GM15510 (cell line): Measurements from ENCODE around the gene HHIPL1.

Experiments
- POLR2A ChIP-seq: IDR thresholded peaks from 3 replicates; pipeline ENCODE4 v1.6.1; 2011; ENCODE audit warnings: borderline replicate concordance; ENCODE audit not compliant: insufficient read length; ENCODE audit errors: extremely low read depth

HHIPL1 gene

DNA sequence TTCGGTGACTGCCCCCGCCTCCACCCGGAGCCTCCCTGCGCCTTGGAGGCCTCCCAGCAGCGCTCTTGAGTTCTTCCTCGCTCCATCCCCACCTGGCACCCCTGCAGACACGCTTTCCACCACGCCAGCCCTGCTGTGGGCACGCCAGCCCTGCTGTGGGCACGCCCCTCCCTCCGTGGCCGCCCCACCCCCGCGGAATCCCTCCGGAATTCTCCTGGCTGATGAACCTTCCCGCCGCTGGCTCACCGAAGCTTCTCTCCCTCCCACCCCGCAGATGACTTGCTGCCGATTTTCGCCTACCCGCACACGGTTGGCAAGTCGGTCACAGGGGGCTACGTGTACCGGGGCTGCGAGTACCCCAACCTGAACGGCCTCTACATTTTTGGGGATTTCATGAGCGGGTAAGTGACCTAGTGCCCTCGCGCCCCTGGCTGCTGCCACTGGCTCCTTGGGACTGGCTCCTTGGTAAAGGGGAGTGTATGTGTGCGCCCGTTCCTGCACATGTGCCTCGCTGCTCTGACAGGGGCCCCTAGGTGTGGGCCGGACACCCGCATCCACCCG lies 15.2 kb downstream of the HHIPL1 start:
- no peak for TF ChIP-seq POLR2A

DNA sequence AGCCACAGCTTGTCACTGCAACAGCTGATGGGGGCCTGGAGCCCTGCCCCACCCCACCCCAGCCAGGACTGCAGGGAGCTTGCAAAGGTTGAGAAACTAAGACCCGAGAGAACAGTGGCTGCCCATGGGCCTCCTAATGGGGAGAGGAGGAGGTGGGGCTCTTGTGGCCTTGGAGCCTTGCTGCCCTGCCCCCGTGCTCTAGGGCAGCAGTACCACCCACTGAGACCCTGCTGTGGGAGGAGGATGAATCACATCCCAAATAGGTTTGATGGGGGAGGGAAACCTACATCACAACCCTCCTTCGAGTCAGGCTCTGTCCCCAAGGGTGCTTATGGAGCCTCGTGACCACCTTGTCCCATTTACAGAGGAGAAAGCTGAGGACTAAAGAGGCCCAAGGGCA lies 15.9 kb downstream of the HHIPL1 start:
- TF ChIP-seq POLR2A = no peak

DNA sequence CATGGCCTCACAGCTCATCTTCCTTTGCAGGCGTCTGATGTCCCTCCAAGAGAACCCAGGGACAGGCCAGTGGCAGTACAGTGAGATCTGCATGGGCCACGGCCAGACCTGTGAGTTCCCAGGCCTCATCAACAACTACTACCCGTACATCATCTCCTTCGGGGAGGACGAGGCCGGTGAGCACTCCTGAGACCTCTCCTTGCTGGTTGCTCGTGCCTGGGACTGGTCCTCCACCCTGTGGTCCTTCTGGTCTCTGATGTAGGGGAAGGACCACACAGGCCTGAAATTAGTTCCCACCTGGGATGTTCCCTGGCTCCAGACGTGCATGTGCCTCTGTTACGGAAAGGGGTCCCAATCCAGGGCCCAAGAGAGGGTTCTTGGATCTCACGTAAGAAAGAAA lies 17.9 kb downstream of the HHIPL1 start:
- no peak for TF ChIP-seq POLR2A

DNA sequence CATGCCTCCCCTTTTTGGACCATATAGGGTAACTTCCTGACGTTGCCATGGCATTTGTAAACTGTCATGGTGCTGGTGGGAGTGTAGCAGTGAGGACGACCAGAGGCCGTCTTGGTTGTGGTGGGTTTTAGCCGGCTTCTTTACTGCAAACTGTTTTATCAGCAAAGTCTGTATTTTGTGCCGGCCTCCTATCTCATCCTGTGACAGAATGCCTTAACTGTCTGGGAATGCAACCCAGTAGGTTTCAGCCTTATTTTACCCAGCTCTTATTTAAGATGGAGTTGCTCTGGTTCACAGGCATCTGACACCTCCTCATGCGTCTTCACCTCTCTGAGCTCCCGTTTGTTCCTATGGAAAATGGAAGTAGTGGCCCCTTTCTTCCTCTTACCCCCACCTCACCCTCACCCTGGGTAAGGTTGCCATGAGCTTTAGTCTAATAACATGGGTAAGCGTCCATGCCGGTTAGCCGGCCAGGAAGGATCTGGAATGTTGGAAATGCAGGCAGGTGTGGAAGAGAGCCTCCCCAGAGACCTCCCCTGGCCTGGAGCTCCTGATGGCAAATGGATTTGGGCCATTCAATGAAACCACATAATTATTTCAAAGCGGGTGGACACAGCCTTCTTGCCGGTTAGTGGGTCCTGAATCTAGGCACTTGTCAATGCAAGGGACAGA lies 18.6 kb downstream of the HHIPL1 start:
- no peak for TF ChIP-seq POLR2A

DNA sequence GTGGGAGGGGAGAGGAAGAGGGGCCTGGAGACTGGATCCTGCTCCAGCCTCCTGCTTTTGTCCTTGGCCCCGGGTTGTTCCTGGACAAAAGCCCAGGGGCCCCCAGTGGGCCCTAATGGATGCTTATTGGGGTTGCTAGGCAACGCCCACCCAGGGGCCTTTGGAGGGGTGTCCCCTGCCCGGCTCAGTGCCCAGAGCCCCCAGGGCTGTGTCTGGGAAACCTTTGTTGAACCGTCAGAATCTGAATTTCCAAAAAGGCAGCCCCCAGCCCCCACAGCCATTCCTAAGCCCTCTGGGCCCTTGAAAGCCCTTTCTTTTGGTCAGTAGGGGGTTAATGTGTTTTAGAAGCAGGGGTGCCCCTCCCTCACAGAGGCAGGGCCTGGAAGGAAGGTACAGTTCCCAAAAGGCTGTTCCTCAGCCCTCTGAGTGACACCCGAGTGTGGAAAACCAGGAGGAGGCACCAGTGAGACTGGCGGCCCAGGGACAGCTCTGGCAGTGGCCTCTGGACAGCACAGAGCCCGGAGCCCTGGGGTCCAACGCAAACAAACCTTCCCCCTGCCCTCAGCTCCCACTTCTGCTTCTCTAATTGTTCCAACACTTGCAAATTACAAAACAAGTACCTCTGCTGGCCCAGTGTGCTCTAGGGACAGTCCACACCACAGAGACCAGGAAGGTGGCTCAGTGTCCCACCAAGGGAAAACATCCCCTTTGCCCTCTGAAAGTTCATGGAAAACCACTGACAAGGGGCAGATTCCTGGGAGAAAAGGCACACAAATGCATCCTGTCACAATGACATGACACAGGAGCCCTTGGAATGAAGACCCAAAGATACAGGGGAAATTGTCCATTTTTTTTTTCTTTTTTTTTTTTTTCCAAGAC lies 19.4 kb downstream of the HHIPL1 start:
- no peak for TF ChIP-seq POLR2A

DNA sequence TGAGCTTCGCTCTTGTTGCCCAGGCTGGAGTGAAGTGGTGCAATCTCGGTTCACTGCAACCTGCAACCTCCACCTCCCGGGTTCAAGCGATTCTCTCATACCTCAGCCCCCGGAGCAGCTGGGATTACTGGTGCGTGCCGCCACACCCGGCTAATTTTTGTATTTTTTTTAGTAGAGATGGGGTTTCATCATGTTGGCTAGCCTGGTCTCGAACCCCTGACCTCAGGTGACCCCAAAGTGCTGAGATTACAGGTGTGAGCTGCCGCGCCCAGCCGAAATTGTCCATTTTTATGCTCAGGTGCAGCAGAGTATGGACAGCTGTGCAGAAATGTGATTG lies 20.0 kb downstream of the HHIPL1 start:
- TF ChIP-seq POLR2A = no peak

DNA sequence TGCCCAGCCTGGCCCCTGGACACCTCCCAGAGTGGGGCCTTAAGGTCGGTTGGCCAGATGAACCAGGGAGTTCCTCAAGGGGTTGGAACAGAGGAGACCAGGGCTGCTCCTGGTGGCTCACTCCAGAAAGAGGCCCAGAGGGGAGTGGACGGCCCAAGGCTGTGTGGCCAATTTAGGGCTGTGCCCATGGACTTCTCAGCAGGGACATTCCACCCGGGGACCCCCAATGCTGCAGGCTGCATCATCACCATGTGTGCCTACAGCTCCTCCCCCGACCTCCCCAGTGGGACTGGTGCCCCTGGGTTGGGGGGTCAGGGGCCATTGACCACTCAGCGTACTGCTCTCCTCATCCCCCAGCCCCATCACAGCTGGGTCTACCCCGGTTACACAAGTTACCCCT lies 21.6 kb downstream of the HHIPL1 start:
- no peak for TF ChIP-seq POLR2A

DNA sequence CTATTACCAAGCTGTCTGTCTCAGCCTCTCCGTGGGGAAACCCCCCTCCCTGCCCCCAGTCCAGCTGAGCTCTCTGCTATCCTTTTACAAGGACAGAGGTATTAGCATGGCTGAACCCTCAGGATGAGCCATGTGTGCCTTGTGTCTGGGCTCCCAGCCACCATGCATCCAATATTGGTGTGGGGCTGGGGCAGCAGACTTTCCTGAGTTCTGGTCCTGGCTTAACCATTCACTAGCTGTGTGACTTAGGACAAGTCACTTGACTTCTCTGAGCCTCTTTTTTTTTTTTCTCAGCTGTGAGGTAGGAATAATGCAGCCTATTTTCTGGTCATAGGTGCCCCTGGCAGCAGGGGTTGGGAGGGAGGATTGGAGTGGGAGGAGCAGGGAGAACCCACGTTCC lies 22.1 kb downstream of the HHIPL1 start:
- TF ChIP-seq POLR2A = no peak

DNA sequence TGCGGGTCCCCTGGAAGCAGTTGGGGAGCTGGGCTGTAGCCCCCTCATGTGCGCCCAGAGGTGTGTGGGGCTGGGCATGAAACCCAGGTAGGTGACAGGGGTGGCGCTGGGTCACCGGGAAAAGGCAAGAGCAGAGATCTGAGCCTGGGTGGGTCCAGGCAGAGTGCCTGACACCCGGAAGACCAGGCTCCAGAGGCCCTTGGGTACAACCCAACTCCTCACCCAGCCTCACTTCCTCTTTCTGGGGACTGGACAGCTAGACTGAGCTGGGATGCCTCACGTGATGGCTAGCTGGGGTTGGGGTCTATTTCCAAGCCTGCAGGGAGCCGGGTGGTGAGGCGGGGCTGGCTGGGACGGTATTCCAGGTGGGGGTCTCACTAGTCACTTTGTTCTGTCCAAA lies 22.9 kb downstream of the HHIPL1 start:
- no peak for TF ChIP-seq POLR2A

DNA sequence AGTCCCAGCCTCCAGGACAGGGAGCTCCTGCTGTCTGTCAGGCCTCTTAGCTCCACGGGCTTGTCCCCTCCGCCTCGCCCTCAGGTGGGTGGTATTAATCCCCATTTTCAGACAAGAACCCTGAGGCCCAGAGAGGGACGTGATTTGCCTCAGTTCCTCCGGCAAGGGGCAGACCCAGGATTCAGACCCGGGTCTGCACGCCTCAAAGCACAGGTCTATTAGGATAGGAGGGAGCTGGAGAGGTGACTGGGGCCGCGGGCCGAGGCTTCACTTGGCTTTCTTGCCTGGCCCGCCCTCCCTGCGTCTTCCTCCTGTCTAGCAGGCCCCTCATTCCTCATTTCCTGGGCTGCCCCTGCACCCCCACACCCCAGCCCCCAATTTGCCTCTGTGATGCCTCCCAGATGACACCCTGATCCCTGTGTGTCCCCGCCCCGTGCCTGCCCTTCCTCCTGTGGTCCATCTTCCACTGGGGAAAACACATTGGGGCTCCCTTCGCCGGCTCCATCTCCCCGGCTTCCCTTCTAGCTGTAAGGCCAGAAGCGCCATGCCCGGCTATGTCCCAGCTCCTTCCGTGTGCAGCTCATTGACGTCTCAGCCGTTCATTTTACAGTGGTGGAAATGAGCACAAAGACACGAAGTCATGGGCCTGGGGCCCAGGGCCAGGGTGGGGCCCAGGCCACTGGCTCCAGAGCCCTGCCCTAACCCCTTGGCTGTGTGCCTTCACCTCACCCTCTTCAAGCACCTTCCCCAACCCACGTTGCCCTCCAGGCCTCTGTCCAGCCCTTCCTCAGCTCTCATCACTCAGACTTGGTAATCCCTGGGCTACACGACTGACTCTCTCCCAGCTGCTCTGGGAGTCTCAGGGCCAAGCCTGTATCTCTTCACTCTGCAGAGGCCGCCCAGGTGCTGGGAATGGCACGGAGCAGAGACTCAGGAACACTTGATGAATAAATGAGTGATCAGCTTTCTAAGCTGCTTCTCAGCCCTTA lies 23.7 kb downstream of the HHIPL1 start:
- TF ChIP-seq POLR2A = no peak

DNA sequence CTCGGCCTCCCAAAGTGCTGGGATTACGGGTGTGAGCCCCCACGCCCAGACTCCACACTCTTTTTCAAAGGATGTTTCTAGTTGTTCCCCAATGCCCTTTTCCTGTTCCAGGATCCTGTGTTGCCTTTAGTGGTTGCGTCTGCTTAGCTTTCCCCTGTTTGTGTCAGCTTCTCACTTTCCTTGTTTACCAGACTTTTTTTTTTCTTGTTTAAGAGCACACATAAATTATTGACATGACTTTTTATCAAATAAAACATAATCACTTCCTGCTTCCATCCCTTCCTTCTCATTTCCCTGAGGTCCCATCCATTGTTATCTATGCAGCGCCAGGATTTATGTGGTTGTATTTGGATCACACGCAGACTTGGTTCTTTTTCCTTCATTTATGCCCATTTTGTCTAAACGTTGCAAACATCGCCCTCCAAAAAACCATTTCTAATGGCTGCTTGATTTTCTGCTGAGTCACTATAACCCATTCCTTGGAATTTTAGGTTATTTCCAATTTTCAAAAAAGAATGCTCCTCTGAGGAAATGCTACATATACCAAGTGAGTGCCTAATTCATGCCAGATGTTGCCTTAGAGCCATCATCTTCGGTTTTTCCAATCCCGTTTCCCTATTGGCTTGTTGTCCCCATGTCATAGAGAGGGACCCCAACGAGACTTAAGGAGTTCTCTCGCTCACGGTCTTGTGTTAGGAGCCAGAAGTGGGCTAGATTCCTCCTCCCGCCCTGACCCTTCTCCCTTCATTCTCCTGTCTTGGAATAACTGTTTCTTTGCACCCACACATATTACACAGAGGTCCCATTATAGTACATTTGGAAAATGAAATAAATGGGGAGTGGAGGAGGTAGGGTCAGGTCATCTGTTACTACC lies 25.7 kb downstream of the HHIPL1 start:
- no peak for TF ChIP-seq POLR2A

DNA sequence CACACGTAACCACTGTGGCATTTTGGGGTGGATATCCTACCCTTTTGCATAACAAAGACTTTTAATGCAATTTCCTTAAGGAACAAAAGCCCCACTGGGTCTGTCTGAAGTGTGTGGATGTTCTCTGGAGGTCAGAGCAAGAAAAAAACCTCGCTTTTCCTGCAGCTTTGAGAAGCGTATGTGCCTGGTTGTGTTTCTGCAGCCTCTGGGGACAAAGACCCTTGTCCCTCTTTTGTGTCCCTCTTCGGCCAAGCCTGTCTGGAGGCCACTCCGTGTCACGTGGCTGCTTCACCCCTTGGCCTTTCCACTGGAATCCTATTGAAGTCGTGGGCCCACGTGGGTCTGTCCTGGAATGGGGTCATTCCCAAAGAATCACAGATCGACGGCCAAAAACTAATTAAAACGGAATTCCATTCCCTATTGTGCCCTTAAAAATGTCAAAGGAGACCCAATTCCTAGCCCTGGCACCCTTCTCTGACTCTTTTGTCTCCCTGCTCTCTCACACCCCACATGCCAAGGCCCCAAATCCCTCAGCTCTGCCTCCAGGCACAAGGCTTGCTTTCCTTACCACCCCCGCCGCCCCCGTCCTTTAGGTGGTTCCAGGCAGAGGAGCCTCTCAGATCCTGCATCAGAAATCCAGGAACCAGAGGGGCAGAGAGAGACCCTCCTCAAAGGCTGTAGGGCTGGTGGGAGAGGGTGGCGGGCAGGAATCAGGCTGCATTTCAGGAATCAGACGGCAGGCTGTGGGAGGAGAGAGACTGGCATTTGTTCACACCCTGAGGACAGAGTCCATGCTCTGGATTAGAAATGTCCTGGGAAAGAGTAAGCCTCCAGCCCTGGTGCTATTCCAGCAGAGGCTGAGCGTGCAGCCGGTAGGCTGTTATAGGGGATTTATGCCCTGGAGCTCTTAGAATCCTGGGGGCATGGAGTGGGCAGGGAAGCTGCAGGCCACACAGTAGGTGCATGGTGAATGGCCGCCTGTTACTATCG lies 26.6 kb downstream of the HHIPL1 start:
- TF ChIP-seq POLR2A = no peak
